Smooth muscle cell (in vitro differentiated cells): ENCODE results near the gene RRP8. TPM values are rescaled to one million over a fixed set of nuclear protein-coding genes. Genes with fewer than 3 reads are reported as not detected.

Source experiments
- DNase-seq: peaks from one replicate; lab custom pipeline; 2025; ENCODE audit not compliant: unreplicated experiment; lab: John Stamatoyannopoulos, UW
- H2AFZ ChIP-seq: fragments of 200-600 bp; sonication (generic); 2 replicates; pipeline ENCODE4 v1.6.0; 2016; ENCODE audit warnings: antibody characterized with exemption, low read depth, mild to moderate bottlenecking
- H3F3A ChIP-seq: fragments of 200-600 bp; sonication (generic); 2 replicates; pipeline ENCODE4 v1.6.0; 2017; ENCODE audit warnings: antibody characterized with exemption, low read depth
- H3K27ac ChIP-seq: fragments of 200-600 bp; sonication (generic); 2 replicates; pipeline ENCODE4 v1.5.1; 2016; ENCODE audit warnings: low read depth, mild to moderate bottlenecking
- H3K27me3 ChIP-seq: fragments of 200-600 bp; sonication (generic); 2 replicates; pipeline ENCODE4 v1.6.1; 2016; ENCODE audit warnings: low read depth, mild to moderate bottlenecking
- H3K36me3 ChIP-seq: fragments of 200-600 bp; sonication (generic); 2 replicates; pipeline ENCODE4 v1.5.1; 2016; ENCODE audit warnings: low read depth
- H3K4me1 ChIP-seq: fragments of 200-600 bp; sonication (generic); 2 replicates; pipeline ENCODE4 v1.5.1; 2016; ENCODE audit warnings: low read depth
- H3K4me2 ChIP-seq: fragments of 200-600 bp; sonication (generic); 2 replicates; pipeline ENCODE4 v1.6.0; 2016; ENCODE audit warnings: mild to moderate bottlenecking
- H3K4me3 ChIP-seq: fragments of 200-600 bp; sonication (generic); 2 replicates; pipeline ENCODE4 v1.5.1; 2016; ENCODE audit warnings: mild to moderate bottlenecking
- H3K79me2 ChIP-seq: fragments of 200-600 bp; sonication (generic); 2 replicates; pipeline ENCODE4 v1.6.0; 2016; ENCODE audit warnings: low read depth, mild to moderate bottlenecking
- H3K9ac ChIP-seq: fragments of 200-600 bp; sonication (generic); 2 replicates; pipeline ENCODE4 v1.6.0; 2016; ENCODE audit warnings: low read depth
- H3K9me3 ChIP-seq: fragments of 200-600 bp; sonication (generic); replicated peaks from 2 replicates; pipeline ENCODE4 v1.5.1; 2016; ENCODE audit warnings: low read depth
- H4K20me1 ChIP-seq: fragments of 200-600 bp; sonication (generic); 2 replicates; pipeline ENCODE4 v1.6.0; 2016; ENCODE audit warnings: low read depth
- WGBS: methylation state at CpG from one replicate; pipeline ENCODE4 v1.1.7; 2016; ENCODE audit warnings: low lambda C conversion rate; 5-methylcytosine and 5-hydroxymethylcytosine counted together
- polyA plus RNA-seq: library from polyadenylated mRNA; unstranded; fragments of >200 nt; fragmentation: Nextera tagmentation; extraction: Ambion mirVana; gene quantifications from 2 replicates; pipeline ENCODE4 v1.2.1, GENCODE V29; 2016
- total RNA-seq: library from RNA; depleted of rRNA; stranded (reverse); fragments of >200 nt; gene quantifications from 2 replicates; pipeline ENCODE4 v1.2.3, GENCODE V29; 2014
- TF ChIP-seq, protein P1 (sequence below): fragments of 200-600 bp; sonication (generic); IDR thresholded peaks from 2 replicates; pipeline ENCODE4 v1.5.1; 2017; ENCODE audit warnings: borderline replicate concordance, mild to moderate bottlenecking, antibody characterized with exemption; ENCODE audit not compliant: insufficient read depth, poor library complexity, severe bottlenecking

Gene RRP8
- total and polyA plus RNA-seq, 2 experiments from 2014 or later: 10.2 to 24.9 TPM

DNA sequence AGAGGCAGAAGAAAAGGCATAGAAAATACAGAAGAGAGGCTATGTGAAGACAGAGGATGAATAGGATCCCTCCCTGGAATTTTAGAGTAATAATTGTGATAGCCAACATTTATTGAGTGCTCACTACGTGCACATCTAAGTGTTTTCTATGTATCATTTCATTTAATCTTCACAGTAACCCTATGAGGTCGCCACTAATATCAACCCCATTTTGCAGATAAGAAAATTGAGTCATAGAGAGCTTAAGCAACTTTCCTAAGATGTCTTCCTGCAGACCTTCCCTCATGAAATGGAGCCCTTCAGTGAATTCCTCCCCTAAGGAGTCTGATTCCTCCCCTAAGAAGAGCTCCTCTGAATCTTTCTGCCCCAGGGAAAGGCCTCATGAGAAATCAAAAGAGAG is 38.1 kb downstream of the RRP8 start:
- TF ChIP-seq, protein P1, sequence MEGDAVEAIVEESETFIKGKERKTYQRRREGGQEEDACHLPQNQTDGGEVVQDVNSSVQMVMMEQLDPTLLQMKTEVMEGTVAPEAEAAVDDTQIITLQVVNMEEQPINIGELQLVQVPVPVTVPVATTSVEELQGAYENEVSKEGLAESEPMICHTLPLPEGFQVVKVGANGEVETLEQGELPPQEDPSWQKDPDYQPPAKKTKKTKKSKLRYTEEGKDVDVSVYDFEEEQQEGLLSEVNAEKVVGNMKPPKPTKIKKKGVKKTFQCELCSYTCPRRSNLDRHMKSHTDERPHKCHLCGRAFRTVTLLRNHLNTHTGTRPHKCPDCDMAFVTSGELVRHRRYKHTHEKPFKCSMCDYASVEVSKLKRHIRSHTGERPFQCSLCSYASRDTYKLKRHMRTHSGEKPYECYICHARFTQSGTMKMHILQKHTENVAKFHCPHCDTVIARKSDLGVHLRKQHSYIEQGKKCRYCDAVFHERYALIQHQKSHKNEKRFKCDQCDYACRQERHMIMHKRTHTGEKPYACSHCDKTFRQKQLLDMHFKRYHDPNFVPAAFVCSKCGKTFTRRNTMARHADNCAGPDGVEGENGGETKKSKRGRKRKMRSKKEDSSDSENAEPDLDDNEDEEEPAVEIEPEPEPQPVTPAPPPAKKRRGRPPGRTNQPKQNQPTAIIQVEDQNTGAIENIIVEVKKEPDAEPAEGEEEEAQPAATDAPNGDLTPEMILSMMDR: no peak
- no peak overlapping the region for H3K27ac ChIP-seq
- no peaks in the 10 kb centered on the region for H3K36me3 ChIP-seq
- no peaks in the 10 kb centered on the region for H3F3A ChIP-seq
- H3K9ac ChIP-seq: no peak overlapping the region
- no peaks in the 10 kb centered on the region for H3K79me2 ChIP-seq
- DNase-seq: no peak
- H3K4me3 ChIP-seq: no peak overlapping the region
- no peaks in the 10 kb centered on the region for H3K27me3 ChIP-seq
- no peak overlapping the region for H3K4me2 ChIP-seq
- H4K20me1 ChIP-seq: no peaks in the 10 kb centered on the region
- no peaks in the 10 kb centered on the region for H3K4me1 ChIP-seq
- WGBS: 68% methylated on average over 2 of the region's 2 CpGs
- H3K9me3 ChIP-seq: no peaks in the 10 kb centered on the region
- H2AFZ ChIP-seq: no peak overlapping the region

DNA sequence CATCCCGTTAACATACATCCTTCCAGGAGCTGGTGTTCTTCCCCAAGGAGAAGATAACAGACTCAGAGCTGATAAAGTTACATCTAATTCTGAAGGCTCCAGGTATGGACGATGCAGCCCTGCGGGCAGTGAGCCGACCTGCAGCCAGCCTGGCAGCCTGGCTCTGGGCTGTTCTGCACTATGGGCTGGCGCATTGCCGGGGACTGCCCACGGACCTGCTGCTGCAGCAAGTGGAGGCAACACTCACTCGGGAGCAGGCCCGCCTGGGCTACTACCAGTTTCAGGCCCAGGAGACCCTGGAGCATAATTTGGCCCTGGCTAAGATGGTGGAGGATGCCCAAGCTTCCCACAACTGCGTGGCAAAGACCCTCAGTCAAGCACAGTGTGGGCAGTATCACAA is 39.7 kb downstream of the RRP8 start:
- Histone ChIP-seq H3K27me3 (no peaks in the 10 kb centered on the region), H3K79me2 (no peaks in the 10 kb centered on the region), H3K4me3 (no peak overlapping the region), H3K9ac (no peak overlapping the region), H4K20me1 (no peaks in the 10 kb centered on the region), H3K9me3 (no peaks in the 10 kb centered on the region), H2AFZ (no peak overlapping the region), H3K4me2 (no peak overlapping the region), H3K4me1 (no peaks in the 10 kb centered on the region), H3F3A (no peaks in the 10 kb centered on the region), H3K27ac (no peak overlapping the region), H3K36me3 (no peaks in the 10 kb centered on the region)
- TF ChIP-seq, protein P1: no peak
- WGBS: 90% methylated on average over 10 of the region's 10 CpGs
- DNase-seq: no peak

DNA sequence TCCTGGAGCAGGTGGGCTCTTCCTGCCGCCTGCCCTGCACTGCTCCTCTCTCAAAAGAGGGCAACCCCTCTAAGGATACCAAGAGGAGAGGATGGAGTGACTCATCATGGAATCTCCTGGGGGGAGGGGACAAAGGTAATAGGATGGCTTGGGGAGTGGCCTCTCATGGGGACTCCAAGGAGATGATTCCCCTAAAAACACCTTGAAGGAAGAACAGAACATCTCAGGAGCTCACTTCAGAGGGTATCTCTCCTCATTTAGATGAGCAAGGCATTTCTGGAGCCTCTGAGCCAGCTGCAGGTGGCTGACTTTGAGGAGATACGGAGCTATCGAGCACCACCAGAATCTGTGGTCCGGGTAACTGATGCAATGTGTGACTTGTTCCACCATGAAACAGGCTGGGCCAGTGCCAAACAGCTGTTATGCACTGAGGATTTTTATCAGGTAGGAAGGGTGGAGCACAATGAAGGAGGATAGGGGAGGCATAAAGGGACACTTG is 40.2 kb downstream of the RRP8 start:
- 93% methylated on average over 4 of the region's 4 CpGs for WGBS
- no peaks in the 10 kb centered on the region for H3K79me2 ChIP-seq

DNA sequence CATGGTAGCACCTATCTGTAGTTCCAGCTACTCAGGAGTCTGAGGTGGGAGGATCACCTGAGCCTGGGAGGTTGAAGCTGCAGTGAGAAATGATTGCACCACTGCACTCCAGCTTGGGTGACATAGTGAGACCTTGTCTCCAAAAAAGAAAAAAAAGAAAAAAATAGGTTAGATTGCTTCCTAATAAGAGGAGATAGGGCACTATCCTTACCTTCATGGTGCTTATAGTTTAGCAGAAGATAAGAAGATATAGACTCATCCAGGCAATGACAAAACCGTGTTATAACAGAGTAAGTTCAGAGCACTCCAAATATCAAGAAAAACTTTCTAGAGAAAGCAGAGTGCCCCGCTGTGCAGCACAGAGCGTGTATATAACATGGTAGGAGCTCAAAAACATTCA is 42.1 kb downstream of the RRP8 start:
- Histone ChIP-seq H3K9ac (no peak overlapping the region), H3F3A (no peaks in the 10 kb centered on the region), H2AFZ (no peak overlapping the region), H4K20me1 (no peaks in the 10 kb centered on the region), H3K79me2 (no peaks in the 10 kb centered on the region), H3K4me3 (no peak overlapping the region), H3K36me3 (no peaks in the 10 kb centered on the region), H3K27ac (no peak overlapping the region), H3K9me3 (no peaks in the 10 kb centered on the region), H3K4me2 (no peak overlapping the region), H3K27me3 (no peaks in the 10 kb centered on the region), H3K4me1 (no peaks in the 10 kb centered on the region)
- TF ChIP-seq, protein P1: no peak
- 98% methylated on average over 3 of the region's 3 CpGs for WGBS
- no peak for DNase-seq

More for the DNA sequence above, 40.2 kb downstream of the RRP8 start:
- H3K9ac ChIP-seq: no peak overlapping the region
- H3K27me3 ChIP-seq: no peaks in the 10 kb centered on the region
- no peak overlapping the region for H3K4me3 ChIP-seq
- no peak overlapping the region for H2AFZ ChIP-seq
- DNase-seq: no peak
- no peaks in the 10 kb centered on the region for H3K9me3 ChIP-seq
- H3K4me1 ChIP-seq: no peaks in the 10 kb centered on the region
- H3K27ac ChIP-seq: no peak overlapping the region
- H3K36me3 ChIP-seq: no peaks in the 10 kb centered on the region
- TF ChIP-seq, protein P1: no peak
- no peaks in the 10 kb centered on the region for H3F3A ChIP-seq
- H3K4me2 ChIP-seq: no peak overlapping the region
- H4K20me1 ChIP-seq: no peaks in the 10 kb centered on the region
